SK-N-SH treated with all-trans-retinoic acid at 6 μM for 48 hours (cell line): ENCODE results near the gene ATP4B.

Source experiments
- ARNTL ChIP-seq: fragments of 450-650 bp; formaldehyde crosslinking; IDR thresholded peaks from 2 replicates; pipeline ENCODE4 v1.5.0; 2020; ENCODE audit warnings: low read depth, mild to moderate bottlenecking, moderate library complexity, borderline replicate concordance
- CREB5 ChIP-seq: fragments of 250-450 bp; sonication (Bioruptor Pico); IDR thresholded peaks from 2 replicates; pipeline ENCODE4 v1.5.1; 2020; ENCODE audit warnings: low read depth, mild to moderate bottlenecking, moderate library complexity
- PATZ1 ChIP-seq: fragments of 250-450 bp; sonication (Bioruptor Pico); IDR thresholded peaks from 2 replicates; pipeline ENCODE4 v1.8.0; 2020; ENCODE audit warnings: mild to moderate bottlenecking, moderate library complexity, borderline replicate concordance
- PPARA ChIP-seq: fragments of 250-450 bp; sonication (Bioruptor Pico); IDR thresholded peaks from 2 replicates; pipeline ENCODE4 v1.5.0; 2020; ENCODE audit warnings: mild to moderate bottlenecking, borderline replicate concordance
- RARB ChIP-seq: fragments of 250-450 bp; sonication (Bioruptor Pico); IDR thresholded peaks from 2 replicates; pipeline ENCODE4 v1.8.0; 2021; ENCODE audit warnings: mild to moderate bottlenecking, moderate library complexity
- TCF4 ChIP-seq: fragments of 250-450 bp; sonication (Bioruptor Pico); IDR thresholded peaks from 2 replicates; pipeline ENCODE4 v1.8.0; 2021; ENCODE audit warnings: mild to moderate bottlenecking, moderate library complexity, borderline replicate concordance
- ZFP3 ChIP-seq: fragments of 250-450 bp; sonication (Bioruptor Pico); IDR thresholded peaks from 2 replicates; pipeline ENCODE4 v1.5.0; 2020; ENCODE audit warnings: mild to moderate bottlenecking, moderate library complexity

GRCh38 chr13:113661509-113661908 lies 3.5 kb upstream of the ATP4B start:
- TF ChIP-seq PATZ1 (CRISPR knock-in tag) (no peak), RARB (CRISPR knock-in tag) (no peak), PPARA (CRISPR knock-in tag) (no peak), TCF4 (CRISPR knock-in tag) (no peak), CREB5 (CRISPR knock-in tag) (no peak), ZFP3 (CRISPR knock-in tag) (no peak), ARNTL (no peak)
